DOHH2 (cell line): Measurements from ENCODE around the gene STXBP4.

Experiments used
- H3F3A ChIP-seq: fragments of 200-600 bp; sonication (generic), shearing (Covaris generic); 2 replicates; pipeline ENCODE4 v1.6.0; 2016; ENCODE audit warnings: antibody characterized with exemption, mild to moderate bottlenecking; ENCODE audit not compliant: control insufficient read depth, insufficient read depth
- H3K27ac ChIP-seq: fragments of 200-600 bp; sonication (generic); 2 replicates; pipeline ENCODE4 v1.5.1; 2014; ENCODE audit warnings: low read depth, mild to moderate bottlenecking, low read length, moderate library complexity
- H3K27me3 ChIP-seq: fragments of 200-600 bp; sonication (generic); 2 replicates; pipeline ENCODE4 v1.6.1; 2014; ENCODE audit warnings: mild to moderate bottlenecking, low read length, mixed read lengths; ENCODE audit not compliant: control insufficient read depth
- H3K36me3 ChIP-seq: fragments of 200-600 bp; sonication (generic); 2 replicates; pipeline ENCODE4 v1.6.1; 2014; ENCODE audit warnings: mild to moderate bottlenecking, low read length, moderate library complexity, mixed read lengths; ENCODE audit not compliant: control insufficient read depth
- H3K4me1 ChIP-seq: fragments of 200-600 bp; sonication (generic); 2 replicates; pipeline ENCODE4 v1.6.1; 2014; ENCODE audit warnings: mild to moderate bottlenecking, low read length, mixed read lengths; ENCODE audit not compliant: control insufficient read depth
- H3K4me2 ChIP-seq: fragments of 200-600 bp; sonication (generic); 2 replicates; pipeline ENCODE4 v1.6.0; 2014; ENCODE audit warnings: mild to moderate bottlenecking, low read length, moderate library complexity
- H3K4me3 ChIP-seq: fragments of 200-600 bp; sonication (generic); 2 replicates; pipeline ENCODE4 v1.5.1; 2014; ENCODE audit warnings: mild to moderate bottlenecking, low read length, mixed read lengths
- H3K79me2 ChIP-seq: fragments of 200-600 bp; sonication (generic); 2 replicates; pipeline ENCODE4 v1.6.1; 2014; ENCODE audit warnings: mild to moderate bottlenecking, low read length, mixed read lengths; ENCODE audit not compliant: control insufficient read depth
- H3K9me2 ChIP-seq: fragments of 200-600 bp; sonication (generic); replicated peaks from 2 replicates; pipeline ENCODE4 v1.6.1; 2014; ENCODE audit warnings: mild to moderate bottlenecking, low read length, mixed read lengths; ENCODE audit not compliant: control insufficient read depth
- H3K9me3 ChIP-seq: fragments of 200-600 bp; sonication (generic); 2 replicates; pipeline ENCODE4 v1.6.1; 2014; ENCODE audit warnings: antibody characterized with exemption, low read length, mixed read lengths; ENCODE audit not compliant: control insufficient read depth, insufficient read depth
- H4K20me1 ChIP-seq: fragments of 200-600 bp; sonication (generic); 2 replicates; pipeline ENCODE4 v1.6.0; 2014; ENCODE audit warnings: low read depth, mild to moderate bottlenecking, antibody characterized with exemption, low read length, moderate library complexity; ENCODE audit not compliant: control insufficient read depth, insufficient read depth
- CTCF ChIP-seq: fragments of 200-600 bp; sonication (generic); IDR thresholded peaks from one replicate; pipeline ENCODE4 v1.5.1; 2014; ENCODE audit warnings: antibody characterized with exemption, mild to moderate bottlenecking, low read depth, low read length; ENCODE audit not compliant: poor library complexity, severe bottlenecking
- EZH2phosphoT487 ChIP-seq: fragments of 200-600 bp; sonication (generic); IDR thresholded peaks from 2 replicates; pipeline ENCODE4 v1.6.1; 2017; ENCODE audit warnings: borderline replicate concordance, mild to moderate bottlenecking, antibody characterized with exemption, low read length, moderate library complexity, mixed read lengths

The STXBP4 gene

GRCh38 chr17:54924405-54924804 is 44.2 kb upstream of the STXBP4 start:
- TF ChIP-seq CTCF (no peak), EZH2phosphoT487 (no peak)
- Histone ChIP-seq H3K36me3 (no peaks in the 10 kb centered on the region), H3F3A (no peaks in the 10 kb centered on the region), H4K20me1 (no peaks in the 10 kb centered on the region), H3K27me3 (peaks cover 7% of the 10 kb centered on the region), H3K79me2 (no peaks in the 10 kb centered on the region), H3K4me2 (no peak overlapping the region), H3K9me3 (no peaks in the 10 kb centered on the region), H3K4me3 (no peak overlapping the region), H3K4me1 (no peaks in the 10 kb centered on the region), H3K27ac (no peak overlapping the region), H3K9me2 (no peaks in the 10 kb centered on the region)

GRCh38 chr17:54927525-54927924 is 41.0 kb upstream of the STXBP4 start:
- H3K4me2 ChIP-seq: no peak overlapping the region
- peaks cover 7% of the 10 kb centered on the region for H3K27me3 ChIP-seq
- H3F3A ChIP-seq: no peaks in the 10 kb centered on the region
- H4K20me1 ChIP-seq: no peaks in the 10 kb centered on the region
- no peaks in the 10 kb centered on the region for H3K9me2 ChIP-seq
- TF ChIP-seq EZH2phosphoT487 (no peak), CTCF (no peak)
- H3K4me3 ChIP-seq: no peak overlapping the region
- no peak overlapping the region for H3K27ac ChIP-seq
- no peaks in the 10 kb centered on the region for H3K9me3 ChIP-seq
- no peaks in the 10 kb centered on the region for H3K36me3 ChIP-seq
- no peaks in the 10 kb centered on the region for H3K4me1 ChIP-seq
- H3K79me2 ChIP-seq: no peaks in the 10 kb centered on the region

- Histone ChIP-seq H3K9me2 (no peaks in the 10 kb centered on the region), H3K4me3 (no peak overlapping the region), H3K9me3 (no peaks in the 10 kb centered on the region), H3K4me2 (no peak overlapping the region), H3K27me3 (peaks cover 4% of the 10 kb centered on the region), H3K27ac (no peak overlapping the region), H3F3A (no peaks in the 10 kb centered on the region), H3K4me1 (no peaks in the 10 kb centered on the region), H3K36me3 (no peaks in the 10 kb centered on the region), H3K79me2 (no peaks in the 10 kb centered on the region), H4K20me1 (no peaks in the 10 kb centered on the region)
- TF ChIP-seq EZH2phosphoT487 (no peak), CTCF (no peak)
Observed at GRCh38 chr17:54932711-54933110, 35.9 kb upstream of the STXBP4 start.

GRCh38 chr17:54933921-54934320 is 34.6 kb upstream of the STXBP4 start:
- H3F3A ChIP-seq: no peaks in the 10 kb centered on the region
- no peaks in the 10 kb centered on the region for H3K9me2 ChIP-seq
- no peaks in the 10 kb centered on the region for H3K79me2 ChIP-seq
- H4K20me1 ChIP-seq: no peaks in the 10 kb centered on the region
- H3K4me2 ChIP-seq: no peak overlapping the region
- no peaks in the 10 kb centered on the region for H3K36me3 ChIP-seq
- H3K4me3 ChIP-seq: no peak overlapping the region
- no peak overlapping the region for H3K27ac ChIP-seq
- H3K27me3 ChIP-seq: no peaks in the 10 kb centered on the region
- TF ChIP-seq EZH2phosphoT487 (no peak), CTCF (no peak)
- H3K4me1 ChIP-seq: no peaks in the 10 kb centered on the region
- H3K9me3 ChIP-seq: no peaks in the 10 kb centered on the region
